Stimulated activated CD4-positive, alpha-beta T cell treated with anti-CD3 and anti-CD28 coated beads, TNF-alpha, amount 100 ng/mL, for 24 hours (primary cell): ENCODE data around the gene TEX52.
"Not testable (repeated sequence)": the region's sequence is repeated elsewhere in the genome, so short reads cannot be mapped to it uniquely, and the experiment has no call there.

Source experiments
- DNase-seq, 3 experiments: peaks; one replicate each; pipeline ENCODE4 v3.0.0-alpha.2; 2020; ENCODE audit warnings: low read depth in 3 of 3

Gene TEX52

DNA sequence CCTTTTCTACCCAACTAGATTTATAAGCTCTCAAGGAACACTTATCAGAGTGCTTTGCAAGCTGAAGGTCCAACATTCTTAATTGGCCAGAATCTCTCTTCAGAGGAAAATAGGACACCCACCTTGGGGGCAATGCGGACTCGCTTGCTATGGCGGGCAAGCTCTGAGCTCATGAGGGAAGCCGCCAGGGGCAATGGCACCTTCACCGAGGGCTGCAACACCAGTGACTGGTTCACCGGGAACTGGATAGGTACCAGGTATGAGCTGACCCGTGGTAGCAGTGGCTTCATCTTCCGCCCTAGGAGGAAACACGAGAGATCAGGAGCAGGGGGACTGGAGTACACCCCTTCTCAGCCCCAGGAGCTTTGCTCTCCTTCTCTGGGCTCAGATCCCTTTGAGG, 7.4 kb upstream of the TEX52 start:
- no peak for DNase-seq

DNA sequence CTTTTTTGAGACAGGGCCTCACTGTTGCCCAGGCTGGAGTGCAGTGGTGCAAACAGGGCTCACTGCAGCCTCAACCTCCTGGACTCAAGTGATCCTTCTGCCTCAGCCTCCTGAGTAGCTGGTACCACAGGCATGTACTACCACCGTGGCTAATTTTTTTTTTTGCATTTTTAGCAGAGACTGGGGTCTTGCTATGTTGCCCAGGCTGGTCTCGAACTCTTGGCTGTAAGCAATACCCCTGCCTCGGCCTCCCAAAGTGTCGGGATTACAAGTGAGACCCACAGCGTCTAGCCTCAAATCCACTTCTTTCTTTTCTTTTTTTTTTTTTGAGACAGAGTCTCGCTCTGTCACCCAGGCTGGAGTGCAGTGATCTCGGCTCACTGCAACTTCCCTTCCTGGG, 6.6 kb upstream of the TEX52 start:
- DNase-seq = not testable (repeated sequence)

DNA sequence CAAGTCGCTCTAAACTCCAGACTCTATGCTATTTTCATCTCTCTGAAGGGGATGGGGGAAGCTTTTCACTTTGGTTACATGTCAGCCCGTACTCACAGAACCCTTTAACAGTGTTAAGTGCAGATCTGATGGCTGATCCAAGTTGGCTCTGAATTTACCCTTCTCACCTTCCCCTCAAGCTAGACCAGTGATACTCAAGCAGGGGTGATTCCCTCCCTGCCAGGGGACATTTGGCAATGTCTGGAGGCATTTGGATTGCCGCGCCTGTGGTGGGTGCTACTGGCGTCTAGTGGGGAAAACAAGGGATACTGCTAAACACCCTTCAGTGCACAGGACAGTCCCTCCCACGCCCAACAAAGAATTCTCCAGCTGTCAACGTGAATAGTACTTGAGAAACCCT, 6.0 kb upstream of the TEX52 start:
- DNase-seq = no peak

DNA sequence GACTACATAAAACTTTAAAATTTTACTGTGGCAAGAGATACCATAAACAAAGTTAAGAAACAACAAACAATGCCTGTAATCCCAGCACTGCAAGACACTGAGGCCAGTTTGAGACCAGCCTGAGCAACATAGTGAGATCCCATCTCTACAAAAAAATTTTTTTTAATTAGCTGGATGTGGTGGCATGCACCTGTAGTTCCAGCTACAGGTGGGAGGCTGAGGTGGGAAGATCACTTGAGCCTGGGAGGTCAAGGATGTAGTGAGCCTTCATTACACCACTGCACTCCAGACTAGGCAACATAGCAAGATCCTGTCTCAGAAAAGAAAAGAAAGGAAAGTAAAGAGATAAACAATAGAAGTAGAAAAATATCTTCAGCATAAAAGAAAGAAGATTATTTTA, 3.3 kb upstream of the TEX52 start:
- DNase-seq = no peak

DNA sequence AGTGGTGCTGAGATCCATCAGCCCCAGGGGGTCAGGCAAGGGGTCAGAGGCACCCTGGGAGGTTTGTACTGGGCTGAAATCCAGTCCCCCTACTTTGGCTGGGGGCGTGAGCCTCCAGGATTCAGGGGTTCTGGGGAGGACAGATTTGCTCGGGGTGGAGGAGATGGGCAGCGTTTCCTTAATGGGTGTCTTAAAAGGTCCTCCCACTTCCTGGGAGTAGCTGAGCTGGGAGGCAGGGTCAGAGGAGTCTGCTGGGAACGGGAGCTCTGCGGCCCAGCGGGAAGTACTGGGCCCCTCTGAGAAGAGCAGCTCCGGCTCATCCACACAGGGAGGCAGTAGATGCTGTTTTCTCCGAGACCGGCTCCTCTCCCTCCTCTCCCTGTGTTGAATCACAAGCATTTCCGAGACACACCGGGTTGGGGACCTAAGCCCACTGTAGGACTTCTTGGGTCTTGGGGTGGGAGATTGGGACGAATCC, 2.1 kb upstream of the TEX52 start:
- DNase-seq = no peak

DNA sequence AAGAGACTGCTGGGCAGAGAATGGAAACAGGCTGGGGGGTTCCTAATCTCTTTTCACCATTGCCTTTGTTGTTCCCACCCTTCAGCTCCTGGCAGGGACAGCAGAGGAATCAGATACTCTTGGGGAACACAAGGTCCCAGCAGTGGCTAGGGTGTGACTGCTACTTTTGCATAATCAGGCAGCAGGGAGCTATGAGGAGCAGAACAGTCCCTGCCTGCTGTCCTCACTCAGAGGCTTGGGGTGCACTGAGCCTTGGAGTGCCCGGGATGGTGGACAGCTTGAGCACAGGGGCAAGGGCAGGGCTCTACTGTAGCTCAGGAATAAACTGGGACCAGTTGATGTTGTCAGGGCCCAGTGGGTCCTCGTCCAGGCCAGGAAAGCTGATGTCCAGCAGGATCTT, 1.5 kb upstream of the TEX52 start:
- no peak for DNase-seq

DNA sequence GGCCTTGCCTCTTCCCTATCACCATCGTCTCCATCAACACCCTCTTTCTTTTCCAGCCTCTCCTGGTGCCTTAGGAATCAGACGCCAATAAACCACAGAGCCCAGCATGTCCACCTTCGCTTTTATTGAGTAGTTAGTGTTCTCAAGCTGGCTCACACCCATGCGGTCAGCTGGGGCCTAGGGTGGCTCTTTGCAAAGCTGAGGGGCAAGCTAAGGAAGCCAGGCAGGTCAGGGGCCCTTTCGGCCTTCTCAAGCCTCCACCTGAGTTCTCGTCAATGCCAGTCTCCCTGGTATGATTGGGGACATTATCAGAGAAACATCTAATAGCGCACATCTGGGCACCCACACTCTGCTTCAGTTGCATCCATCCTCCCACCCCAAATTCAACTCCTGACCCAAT, 737 bp upstream of the TEX52 start:
- no peak for DNase-seq

DNA sequence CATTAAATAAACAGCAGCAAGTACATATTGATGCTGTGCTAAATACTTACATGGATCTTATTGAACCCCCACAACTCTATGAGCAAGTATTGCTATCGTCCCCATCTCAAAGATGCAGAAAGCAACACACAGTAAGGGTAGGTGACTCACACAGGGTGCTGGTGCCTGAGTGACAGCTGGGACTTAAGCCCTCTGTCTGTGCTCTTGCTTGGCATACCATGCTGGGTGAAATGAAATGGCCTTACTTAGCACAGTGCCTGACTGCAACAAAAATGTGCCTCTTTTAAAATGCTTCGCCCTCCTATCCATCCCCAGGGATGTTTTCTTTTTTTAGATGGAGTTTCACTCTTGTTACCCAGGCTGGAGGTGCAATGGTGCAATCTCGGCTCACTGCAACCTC, 788 bp downstream of the TEX52 start:
- DNase-seq = no peak

DNA sequence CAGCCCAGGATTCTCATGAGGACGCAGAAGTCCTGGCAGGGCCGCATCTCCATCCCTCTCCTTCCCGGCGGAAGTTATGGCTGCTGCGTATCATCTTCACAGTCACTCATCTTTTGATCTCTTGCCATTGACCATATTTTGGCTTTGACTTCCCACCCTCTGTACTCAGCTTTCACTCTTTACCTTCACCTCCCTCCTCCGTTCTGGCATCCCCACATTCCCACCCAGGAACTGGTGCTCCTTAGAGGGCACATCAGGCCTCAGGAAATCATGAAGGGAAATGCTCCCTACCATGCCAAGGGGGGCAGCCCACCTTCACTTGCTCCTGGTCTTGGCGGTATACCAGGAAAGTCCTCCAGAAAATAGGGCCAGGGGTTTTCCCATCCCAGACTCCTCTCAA, 1.3 kb downstream of the TEX52 start:
- DNase-seq = no peak

DNA sequence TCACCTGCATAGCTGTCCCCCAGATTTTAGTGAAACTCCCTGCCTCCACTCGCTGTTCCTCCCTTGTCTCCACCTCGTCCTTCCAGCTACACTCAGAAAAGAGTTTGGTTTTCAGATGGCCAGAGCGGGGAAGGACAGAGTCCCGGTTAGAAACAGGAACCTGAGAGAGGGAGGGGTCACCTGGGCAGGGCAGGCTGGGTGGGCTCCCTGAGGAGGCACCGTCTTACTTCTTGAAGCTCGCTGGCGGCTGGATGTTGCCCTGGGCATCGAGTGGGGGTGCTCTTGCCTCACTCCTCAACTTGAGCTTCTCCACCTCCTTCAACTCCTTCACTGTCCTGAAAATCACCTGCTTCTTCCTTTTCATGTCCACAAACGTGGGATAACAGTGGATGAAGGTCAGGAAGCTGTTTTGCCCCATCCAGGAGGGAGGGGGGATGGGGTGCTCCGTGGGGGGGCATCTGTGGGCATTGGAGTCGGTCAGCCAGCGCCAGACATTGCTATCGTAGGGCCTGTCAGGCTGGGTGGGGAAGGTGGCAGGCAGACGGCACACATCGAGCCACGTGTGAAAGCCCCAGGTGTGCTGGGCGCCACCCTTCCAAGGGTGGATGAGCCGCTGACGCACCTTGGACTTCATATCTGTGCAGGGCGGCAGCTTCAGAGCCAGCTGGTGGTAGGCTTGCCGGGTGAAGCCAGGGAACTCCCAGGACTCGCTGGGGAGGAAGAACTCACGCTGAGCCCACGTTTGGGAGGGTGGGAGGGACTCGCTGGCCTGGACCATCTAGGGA, 2.0 kb downstream of the TEX52 start:
- DNase-seq = no peak

DNA sequence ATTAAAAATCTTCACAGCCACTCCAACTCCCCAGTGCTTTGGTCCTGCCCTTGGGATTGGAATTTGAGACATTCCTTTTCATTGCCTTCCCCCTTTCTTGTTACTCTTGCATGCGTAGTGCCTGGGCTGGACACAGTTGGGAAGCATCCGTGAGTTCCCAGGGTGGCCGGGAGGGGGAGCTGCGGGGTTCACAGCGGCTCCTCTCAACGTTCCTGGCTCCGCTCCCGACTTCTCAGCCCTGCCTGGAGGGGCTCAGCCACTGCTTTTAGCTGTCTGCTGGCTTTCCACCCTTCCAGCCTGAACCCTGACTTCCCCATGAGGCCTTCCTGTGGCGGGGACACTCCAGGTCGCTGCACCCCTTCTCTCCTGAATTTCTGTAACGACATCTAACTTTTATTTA, 3.2 kb downstream of the TEX52 start:
- peak; percentile 30 to 54 (median 33) for DNase-seq

DNA sequence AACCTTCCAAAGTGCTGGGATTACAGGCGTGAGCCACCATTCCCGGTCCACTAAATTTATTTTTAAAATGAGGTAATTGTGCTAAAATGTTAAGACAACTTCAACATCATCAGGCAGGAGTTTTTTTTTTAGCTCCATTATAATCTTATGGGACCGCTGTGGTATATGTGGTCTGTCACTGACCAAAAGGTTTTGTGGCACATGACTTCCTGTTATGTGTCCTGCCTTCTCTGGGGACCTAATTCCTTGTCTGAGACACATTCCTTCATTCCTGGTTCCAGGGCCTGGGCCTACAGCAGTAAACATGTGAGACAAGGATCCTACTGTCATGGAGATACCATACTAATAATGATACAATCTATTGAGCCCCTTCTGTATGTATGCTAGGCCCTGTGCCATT, 4.9 kb downstream of the TEX52 start:
- DNase-seq = no peak

DNA sequence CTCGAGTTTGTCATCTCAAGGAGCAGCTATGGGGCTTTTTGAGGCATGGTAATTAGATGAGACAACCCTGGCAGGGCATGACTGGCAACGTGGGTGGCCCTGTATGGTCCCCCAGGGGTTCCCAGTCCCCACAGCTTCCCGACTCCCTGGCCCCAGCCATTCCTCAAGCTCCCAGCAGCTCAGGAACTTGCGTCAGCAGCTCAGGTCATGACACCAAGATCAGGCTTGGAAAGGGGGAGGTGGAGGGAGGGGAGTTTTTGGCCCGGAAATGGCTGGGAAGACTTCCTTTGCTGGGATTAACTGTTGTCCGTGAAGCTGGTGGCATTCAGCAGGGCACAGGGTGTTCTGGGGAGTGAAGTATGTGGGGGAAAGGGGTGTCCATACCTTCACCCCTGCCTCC, 11.6 kb downstream of the TEX52 start:
- no peak for DNase-seq

DNA sequence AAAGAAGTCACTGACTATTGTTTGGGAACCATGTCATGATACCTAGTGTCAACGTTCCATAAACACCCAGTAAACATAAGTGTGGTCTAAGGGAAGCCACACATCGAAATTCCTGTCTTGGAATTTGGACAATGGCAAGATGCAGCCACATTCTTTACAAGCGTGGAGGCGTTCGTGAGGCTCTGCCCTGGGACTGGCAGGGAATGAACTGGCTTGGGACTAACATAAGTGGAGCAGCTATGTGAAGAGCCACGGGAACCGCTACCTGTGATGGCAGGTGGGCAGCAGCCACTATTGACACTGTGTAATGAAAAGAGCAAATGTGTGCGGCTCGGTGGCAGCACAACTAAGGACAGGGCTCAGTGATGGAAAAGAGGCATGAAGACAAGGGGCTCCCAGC, 12.1 kb downstream of the TEX52 start:
- no peak for DNase-seq

DNA sequence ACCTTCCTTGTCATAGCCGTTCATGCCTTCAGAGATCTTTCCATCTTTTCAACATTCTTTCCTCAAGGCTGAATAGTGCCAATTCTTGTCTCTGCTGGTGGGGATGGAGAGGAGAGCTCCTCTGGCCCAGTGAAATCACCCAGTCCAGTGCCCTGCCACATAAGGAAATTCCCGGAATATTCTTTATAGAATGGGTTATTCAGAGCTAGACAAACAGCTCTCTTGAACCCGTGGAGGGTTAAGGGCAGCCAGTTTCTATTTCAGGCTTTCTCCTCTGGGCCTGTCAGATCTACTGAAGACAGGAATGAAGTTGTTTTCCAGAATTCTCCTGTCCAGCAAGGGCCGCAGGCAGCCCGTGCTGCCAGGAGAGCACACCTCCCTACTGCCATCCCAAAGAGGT, 13.9 kb downstream of the TEX52 start:
- DNase-seq = no peak

DNA sequence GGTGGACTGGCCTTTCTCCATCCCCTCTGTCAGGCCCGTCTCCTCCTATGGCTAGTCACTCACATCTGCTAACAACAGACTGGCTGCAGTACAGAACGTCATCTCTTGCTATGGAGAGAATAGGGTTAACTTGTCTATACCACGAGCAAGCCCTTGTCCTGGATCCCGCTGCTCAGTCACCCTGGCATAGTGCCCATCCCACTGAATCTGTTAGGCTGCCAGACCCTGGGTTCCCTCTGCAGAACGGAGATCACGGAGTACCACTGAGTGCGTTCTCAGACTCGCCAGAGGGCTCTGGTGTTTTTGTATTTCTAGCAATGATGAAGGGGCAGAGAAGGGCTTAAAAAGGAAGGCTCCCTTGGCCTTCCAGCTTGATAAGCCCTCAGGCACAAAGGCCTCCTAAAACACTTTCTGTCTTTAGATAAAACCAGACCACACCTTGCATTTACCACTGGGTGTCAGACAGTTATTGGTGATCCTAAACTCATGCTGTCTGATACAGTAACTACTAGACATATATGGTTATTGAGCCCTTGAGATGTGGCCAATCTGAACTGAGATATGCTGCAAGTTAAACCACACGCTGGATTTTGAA, 15.7 kb downstream of the TEX52 start:
- DNase-seq = no peak

DNA sequence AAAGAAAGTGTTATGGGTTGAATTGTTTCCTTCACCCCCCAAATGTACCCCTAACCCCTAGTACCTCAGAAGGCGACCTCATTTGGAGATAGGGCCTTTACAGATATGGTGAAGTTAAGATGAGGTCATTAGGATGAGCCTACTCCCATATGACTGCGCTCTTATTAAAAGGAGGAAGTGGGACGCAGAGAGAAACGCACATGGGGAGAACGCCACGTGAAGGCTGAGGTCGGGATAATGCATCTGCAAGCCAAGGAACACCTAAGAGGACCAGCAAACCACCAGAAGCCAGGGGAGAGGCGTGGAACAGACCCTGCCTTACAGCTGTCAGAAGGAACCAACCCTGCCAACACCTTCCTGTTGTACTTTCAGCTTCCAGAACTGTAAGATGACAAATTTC, 20.3 kb downstream of the TEX52 start:
- DNase-seq = no peak

DNA sequence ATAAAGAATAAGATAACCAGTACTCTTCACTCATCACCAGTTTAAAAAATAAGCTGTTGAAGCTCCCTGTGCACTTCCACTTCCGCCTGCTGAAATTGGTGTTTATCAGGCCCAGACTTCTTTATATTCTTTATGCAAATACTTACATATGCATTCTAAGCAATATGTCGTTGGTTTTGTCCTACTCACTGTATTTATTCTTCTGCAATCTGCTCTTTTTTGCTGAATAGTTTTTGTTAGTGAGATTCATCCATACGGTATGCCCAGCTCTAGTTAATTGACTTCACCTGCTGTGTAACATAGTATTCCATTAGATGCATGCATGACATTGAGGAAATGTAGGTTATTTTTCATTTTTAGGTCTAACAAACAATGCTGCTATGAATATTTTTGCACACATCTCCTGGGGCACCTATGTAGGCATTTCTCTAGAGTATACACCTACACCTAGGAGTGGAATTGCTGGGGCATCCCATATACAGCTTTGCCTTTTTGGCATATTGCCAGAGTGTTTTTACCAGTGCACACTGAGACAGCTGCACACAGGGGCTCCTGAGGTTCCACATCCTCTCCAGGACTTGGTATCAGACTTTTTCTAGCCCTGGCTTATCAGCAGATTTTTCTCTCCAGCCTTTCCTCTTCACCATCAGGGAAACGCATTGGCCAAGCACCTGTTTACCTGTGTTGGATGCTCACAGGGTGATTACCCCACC, 21.0 kb downstream of the TEX52 start:
- no peak for DNase-seq

DNA sequence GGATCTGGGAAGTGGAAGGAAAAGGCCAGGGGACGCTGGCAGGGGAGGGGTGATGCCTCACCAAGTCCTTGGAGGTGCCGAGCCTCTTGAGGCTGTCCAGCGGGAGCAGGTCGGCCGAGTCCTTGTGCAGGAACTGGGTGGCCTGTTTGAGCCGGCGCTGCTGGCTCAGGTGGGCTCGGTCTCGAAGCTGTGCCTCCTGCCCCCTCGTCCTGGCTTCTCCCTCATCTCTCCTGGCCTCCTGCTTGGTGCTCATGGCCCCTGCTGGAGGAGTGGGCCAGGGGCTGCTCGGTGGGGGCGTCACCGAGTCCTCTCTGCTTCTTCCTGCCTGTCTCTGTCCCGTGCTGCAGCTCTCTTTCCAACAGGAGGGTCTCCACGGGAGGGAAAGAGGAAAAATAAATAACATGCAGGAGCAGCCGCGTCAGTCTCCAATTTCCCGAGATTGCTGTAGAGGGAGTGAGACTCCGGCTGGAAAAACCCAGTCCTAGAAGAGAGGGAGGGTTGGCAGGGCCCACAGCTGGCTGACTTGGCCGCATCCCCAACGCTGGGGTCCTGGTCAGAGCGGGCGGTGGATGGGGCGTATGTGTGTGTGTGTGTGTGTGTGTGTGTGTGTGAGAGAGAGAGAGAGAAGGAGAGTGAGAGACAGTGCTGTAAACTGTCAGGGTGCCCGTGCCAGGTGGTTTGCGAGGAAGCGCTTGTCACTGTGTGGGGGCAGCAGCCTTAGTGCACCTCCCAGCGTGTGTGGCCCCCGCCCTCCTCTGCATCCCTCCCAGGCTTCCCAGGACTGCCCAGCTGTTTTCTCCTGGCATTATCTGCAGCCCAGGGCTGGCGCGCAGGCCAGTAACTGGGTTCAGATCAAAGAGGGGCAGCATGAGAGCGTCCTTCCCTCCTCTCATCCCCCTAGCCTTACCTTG, 22.0 kb downstream of the TEX52 start, which contains the start of gene NRIP2:
Gene NRIP2 (minus strand): TSS at position 455 of the 911 bp plus-strand sequence. CDS start 52 bp downstream, at position 403.
- no peak for DNase-seq

DNA sequence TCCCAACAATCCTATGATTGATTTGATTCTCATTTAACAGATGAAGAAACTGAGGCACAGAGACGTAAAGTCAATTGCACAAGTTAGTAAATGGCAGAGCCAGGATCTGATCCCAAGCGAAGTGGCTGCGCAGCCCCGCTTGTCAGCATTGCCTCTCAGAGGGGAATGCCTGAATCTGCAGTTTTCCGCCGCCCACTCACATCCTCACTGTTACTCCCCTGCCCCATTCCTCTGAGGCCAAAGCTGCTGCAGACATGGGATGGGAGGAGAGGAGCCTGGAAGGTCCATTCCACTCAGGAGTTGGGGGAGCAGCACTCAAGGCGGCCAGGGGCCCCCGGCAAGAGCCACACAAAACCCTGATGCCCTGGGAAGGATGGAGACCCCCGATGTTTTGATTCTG, 23.0 kb downstream of the TEX52 start:
- no peak for DNase-seq

DNA sequence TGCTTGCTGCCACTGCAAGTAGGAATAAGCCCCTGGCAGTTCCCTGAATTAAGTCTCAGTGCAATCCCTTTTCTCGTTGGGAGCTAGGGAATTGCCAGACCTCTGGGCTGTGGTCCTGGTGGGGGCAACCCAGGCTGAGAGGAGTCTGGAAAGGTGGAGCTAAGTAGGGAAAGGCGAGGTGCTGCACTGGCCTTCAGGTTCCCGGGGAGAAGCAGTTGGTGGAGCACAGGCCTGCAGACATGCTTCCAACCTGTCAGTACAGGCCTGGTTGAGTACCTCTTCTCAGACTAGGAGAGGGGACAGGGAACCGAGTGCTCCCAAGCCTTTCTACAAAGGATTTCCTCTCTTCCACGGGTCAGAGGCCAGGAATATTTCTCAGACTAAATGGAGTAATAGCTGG, 23.5 kb downstream of the TEX52 start:
- DNase-seq = no peak
